CD14-positive monocyte (primary cell): ENCODE results near the gene WDR86. TPM values are rescaled to one million over a fixed set of nuclear protein-coding genes. Genes with fewer than 3 reads are reported as not detected.

Experiments used
- DNase-seq, 3 donors: peaks; one replicate each; pipeline ENCODE4 v3.0.0-alpha.2; 2011 to 2022
- H2AFZ ChIP-seq: 2 replicates; pipeline ENCODE4 v1.6.0; 2012; ENCODE audit warnings: mild to moderate bottlenecking, low read depth, low read length, inconsistent platforms; ENCODE audit not compliant: insufficient read depth, poor library complexity, severe bottlenecking
- H3K27ac ChIP-seq, 2 donors: 1 replicate in 1 of 2; 2 replicates in 1 of 2; pipeline ENCODE4 v1.5.1; 2012 to 2013; ENCODE audit warnings: low read length in 2 of 2, control low read depth in 1 of 2, inconsistent platforms in 1 of 2, low read depth in 1 of 2, mild to moderate bottlenecking in 1 of 2
- H3K27me3 ChIP-seq, 2 donors: one replicate each; pipeline versions ENCODE4 v1.6.0 to v1.6.1; 2011 to 2013; ENCODE audit warnings: low read length in 2 of 2; ENCODE audit not compliant: control insufficient read depth in 2 of 2, insufficient read depth in 2 of 2
- H3K36me3 ChIP-seq, 2 donors: replicated peaks in 1 of 2; 1 replicate in 1 of 2; 2 replicates in 1 of 2; pipeline versions ENCODE4 v1.5.1 to v1.6.1; 2012 to 2013; ENCODE audit warnings: low read length in 2 of 2, control low read depth in 1 of 2, inconsistent platforms in 1 of 2, mild to moderate bottlenecking in 1 of 2; ENCODE audit not compliant: insufficient read depth in 2 of 2, control insufficient read depth in 1 of 2
- H3K4me1 ChIP-seq, 2 donors: 1 replicate in 1 of 2; 2 replicates in 1 of 2; pipeline versions ENCODE4 v1.5.1 to v1.6.1; 2012 to 2013; ENCODE audit warnings: low read length in 2 of 2, control low read depth in 1 of 2, inconsistent platforms in 1 of 2, mild to moderate bottlenecking in 1 of 2, moderate library complexity in 1 of 2; ENCODE audit not compliant: insufficient read depth in 2 of 2, control insufficient read depth in 1 of 2
- H3K4me2 ChIP-seq: replicated peaks from 2 replicates; pipeline ENCODE3; 2012; ENCODE audit warnings: low read length, moderate library complexity, mild to moderate bottlenecking; ENCODE audit not compliant: poor library complexity, severe bottlenecking; ENCODE audit errors: extremely low read depth
- H3K4me3 ChIP-seq, 3 experiments: fragments of 200-600 bp in 1 of 3; sonication (generic) in 1 of 3; replicated peaks in 1 of 3; 1 replicate in 2 of 3; 2 replicates in 1 of 3; pipeline ENCODE4 v1.5.1; 2011 to 2013; ENCODE audit warnings: low read length in 3 of 3, mild to moderate bottlenecking in 3 of 3, control low read depth in 2 of 3, low read depth in 2 of 3, inconsistent platforms in 1 of 3, moderate library complexity in 1 of 3
- H3K79me2 ChIP-seq: 2 replicates; pipeline ENCODE4 v1.6.0; 2012; ENCODE audit warnings: mild to moderate bottlenecking, control low read depth, inconsistent platforms, low read length, moderate library complexity; ENCODE audit not compliant: insufficient read depth
- H3K9ac ChIP-seq: 2 replicates; pipeline ENCODE4 v1.6.0; 2017; ENCODE audit warnings: low read length, mild to moderate bottlenecking; ENCODE audit not compliant: insufficient read depth, poor library complexity, severe bottlenecking
- H3K9me3 ChIP-seq, 2 donors: replicated peaks in 1 of 2; 1 replicate in 1 of 2; 2 replicates in 1 of 2; pipeline versions ENCODE4 v1.5.1 to v1.6.1; 2012 to 2013; ENCODE audit warnings: low read length in 2 of 2, control low read depth in 1 of 2; ENCODE audit not compliant: control insufficient read depth in 1 of 2, insufficient read depth in 1 of 2
- H4K20me1 ChIP-seq: 2 replicates; pipeline ENCODE4 v1.6.0; 2012; ENCODE audit warnings: mild to moderate bottlenecking, low read length, control low read depth, moderate library complexity; ENCODE audit not compliant: insufficient read depth
- H3K27ac Mint-ChIP-seq, 7 donors: one replicate each; pipeline ENCODE4 v1.8.0; 2020; ENCODE audit warnings: mild to moderate bottlenecking in 7 of 7, mixed read lengths in 7 of 7, moderate library complexity in 6 of 7, inconsistent platforms in 2 of 7
- H3K27me3 Mint-ChIP-seq, 3 donors: one replicate each; pipeline ENCODE4 v1.8.0; 2021 to 2022; ENCODE audit warnings: low read depth in 3 of 3, mild to moderate bottlenecking in 3 of 3, mixed read lengths in 3 of 3, moderate library complexity in 3 of 3, inconsistent platforms in 1 of 3
- H3K36me3 Mint-ChIP-seq, 2 donors: one replicate each; pipeline ENCODE4 v1.8.0; 2020; ENCODE audit warnings: mixed read lengths in 2 of 2, inconsistent platforms in 1 of 2, mild to moderate bottlenecking in 1 of 2
- H3K4me1 Mint-ChIP-seq: one replicate; pipeline ENCODE4 v1.8.0; 2020; ENCODE audit warnings: mild to moderate bottlenecking, mixed read lengths
- H3K4me3 Mint-ChIP-seq, 2 donors: one replicate each; pipeline ENCODE4 v1.8.0; 2020; ENCODE audit warnings: mild to moderate bottlenecking in 2 of 2, mixed read lengths in 2 of 2, moderate library complexity in 1 of 2
- H3K9me3 Mint-ChIP-seq, 7 donors: one replicate each; pipeline ENCODE4 v1.8.0; 2020 to 2022; ENCODE audit warnings: mixed read lengths in 7 of 7, mild to moderate bottlenecking in 6 of 7, moderate library complexity in 6 of 7, inconsistent platforms in 2 of 7
- CTCF ChIP-seq: fragments of 200-600 bp; IDR thresholded peaks from one replicate; pipeline ENCODE4 v1.8.0; 2022; ENCODE audit warnings: antibody characterized with exemption, mild to moderate bottlenecking
- WGBS: methylation state at CpG from one replicate; pipeline ENCODE4 v1.1.5; 2013; ENCODE audit warnings: missing lambda C conversion rate; ENCODE audit not compliant: insufficient coverage; 5-methylcytosine and 5-hydroxymethylcytosine counted together
- intact Hi-C, 2 donors: fragments of 100-400 bp; cut with micrococcal nuclease; formaldehyde crosslinking; loops; one replicate each; pipeline versions ENCODE4 v1.15.0 to v1.15.1; 2023
- polyA plus RNA-seq, 3 donors: library from polyadenylated mRNA; depleted of rRNA in 1 of 3; unstranded in 2 of 3; stranded (reverse) in 1 of 3; fragments of 300-500 nt in 2 of 3; fragments of >200 nt in 1 of 3; fragmentation: Illumina TruSeq in 2 of 3; gene quantifications; 1 replicate in 2 of 3; 2 replicates in 1 of 3; pipeline ENCODE4 v1.2.3, GENCODE V29; 2012 to 2021

Gene WDR86
- polyA plus RNA-seq, 3 donors: 0.11 to 0.30 (median 0.24) TPM

GRCh38 chr7:151425670-151426440 is 16.0 kb upstream of the WDR86 start:
- Mint-ChIP-seq H3K27ac (no peak overlapping the region), H3K9me3 (peaks cover 12 to 23% (median 21%) of the 10 kb centered on the region in 7 donors), H3K27me3 (peaks cover 2 to 7% (median 6%) of the 10 kb centered on the region in 3 donors), H3K4me3 (no peak overlapping the region), H3K4me1 (peaks cover 15% of the 10 kb centered on the region), H3K36me3 (no peaks in the 10 kb centered on the region)
- no peaks in the 10 kb centered on the region for H3K4me1 ChIP-seq
- no peak overlapping the region for H3K4me2 ChIP-seq
- intact Hi-C loops: no loop called here
- no peaks in the 10 kb centered on the region for H3K79me2 ChIP-seq
- H4K20me1 ChIP-seq: no peaks in the 10 kb centered on the region
- DNase-seq: no peak
- TF ChIP-seq CTCF: no peak
- H3K9me3 ChIP-seq: peaks cover 15% of the 10 kb centered on the region in 2 donors
- 94% methylated on average over 2 of the region's 7 CpGs for WGBS
- H3K9ac ChIP-seq: no peak overlapping the region
- no peak overlapping the region for H3K4me3 ChIP-seq
- H3K27ac ChIP-seq: no peak overlapping the region
- no peak overlapping the region for H2AFZ ChIP-seq
- no peaks in the 10 kb centered on the region for H3K36me3 ChIP-seq
- no peaks in the 10 kb centered on the region for H3K27me3 ChIP-seq

- peaks cover 20 to 34% (median 31%) of the 10 kb centered on the region in 7 donors for H3K9me3 Mint-ChIP-seq
- peaks cover 10% of the 10 kb centered on the region for H3K4me1 Mint-ChIP-seq
- no peaks in the 10 kb centered on the region for H3K79me2 ChIP-seq
- intact Hi-C loops: no loop called here
- H3K27me3 Mint-ChIP-seq: peaks cover 2 to 7% (median 6%) of the 10 kb centered on the region in 3 donors
- no peak overlapping the region for H3K27ac Mint-ChIP-seq
- no peaks in the 10 kb centered on the region for H4K20me1 ChIP-seq
- no peaks in the 10 kb centered on the region for H3K4me1 ChIP-seq
- no peaks in the 10 kb centered on the region for H3K27me3 ChIP-seq
- H3K4me3 Mint-ChIP-seq: no peak overlapping the region
- DNase-seq: no peak
- no peak overlapping the region for H3K4me2 ChIP-seq
- H2AFZ ChIP-seq: no peak overlapping the region
- 96% methylated on average over 5 of the region's 5 CpGs for WGBS
- H3K9ac ChIP-seq: no peak overlapping the region
- peaks cover 21 to 25% of the 10 kb centered on the region in 2 donors for H3K9me3 ChIP-seq
- no peak overlapping the region for H3K27ac ChIP-seq
- no peak for TF ChIP-seq CTCF
- no peak overlapping the region for H3K4me3 ChIP-seq
- H3K36me3 Mint-ChIP-seq: peaks cover 0 to 3% of the 10 kb centered on the region in 2 donors
- no peaks in the 10 kb centered on the region for H3K36me3 ChIP-seq
Observed at GRCh38 chr7:151424799-151425198, 15.0 kb upstream of the WDR86 start.
